ENCODE measurements around the gene SEPTIN5. TPM values are rescaled to one million over a fixed set of nuclear protein-coding genes. Genes with fewer than 3 reads are reported as not detected.

Gene SEPTIN5
- total RNA-seq, 2 experiments from 2014 or later, result not detected

- no peaks in the 10 kb centered on the region for H3K9me2 ChIP-seq (ENCODE audit: insufficient read depth, low read length)
- CTCF ChIA-PET (ENCODE audit: unreplicated experiment), result no interaction called here
- H3K79me2 ChIP-seq (ENCODE audit: insufficient read depth, low read depth, low read length), result no peaks in the 10 kb centered on the region
- H3K9me3 ChIP-seq (ENCODE audit: low read length), result 0 out of 2 replicates have a peak, but pooled peaks cover 4% of the 10 kb centered on the region
- no peak overlapping the region for H2AFZ ChIP-seq (ENCODE audit: low read length)
- H4K20me1 ChIP-seq (ENCODE audit: insufficient read depth, low read length), result no peaks in the 10 kb centered on the region
- no TSS peak for BruUV-seq (replicated peaks)
- H3K36me3 ChIP-seq (ENCODE audit: insufficient read depth, low read length), result no peaks in the 10 kb centered on the region
- H3K4me2 ChIP-seq (ENCODE audit: low read length), result no peak overlapping the region
- intact Hi-C loops (cut with micrococcal nuclease; ENCODE audit: unreplicated experiment), result no loop called here
- H3K27ac ChIP-seq (ENCODE audit: low read depth, low read length, poor library complexity, severe bottlenecking), result no peak overlapping the region
- POLR2A ChIA-PET, result no interaction called here
- DNase-seq (ENCODE audit: low spot score), result no peak
- no peaks in the 10 kb centered on the region for H3K4me1 ChIP-seq (ENCODE audit: insufficient read depth, low read length, poor library complexity, severe bottlenecking)
- no peak for TF ChIP-seq CTCF (conservative IDR thresholded peaks at IDR 0.05; ENCODE audit: low read length)
- no peak for TF ChIP-seq EZH2phosphoT487 (IDR thresholded peaks at IDR 0.05; ENCODE audit: borderline replicate concordance, low read depth, low read length)
- H3K4me3 ChIP-seq (ENCODE audit: low read depth, low read length, poor library complexity, severe bottlenecking), result no peak overlapping the region
These were observed 35.3 kb upstream of the SEPTIN5 start for GRCh38 chr22:19678949-19679521.

GRCh38 chr22:19679522-19680101 lies 34.7 kb upstream of the SEPTIN5 start:
- 0 out of 2 replicates have a peak, but pooled peaks cover 4% of the 10 kb centered on the region for H3K9me3 ChIP-seq (ENCODE audit: low read length)
- intact Hi-C loops (cut with micrococcal nuclease; ENCODE audit: unreplicated experiment), result no loop called here
- H3K4me1 ChIP-seq (ENCODE audit: insufficient read depth, low read length, poor library complexity, severe bottlenecking), result no peaks in the 10 kb centered on the region
- H3K36me3 ChIP-seq (ENCODE audit: insufficient read depth, low read length), result no peaks in the 10 kb centered on the region
- H3K79me2 ChIP-seq (ENCODE audit: insufficient read depth, low read depth, low read length), result no peaks in the 10 kb centered on the region
- no TSS peak for BruUV-seq (replicated peaks)
- no peaks in the 10 kb centered on the region for H3K9me2 ChIP-seq (ENCODE audit: insufficient read depth, low read length)
- no peak overlapping the region for H3K4me2 ChIP-seq (ENCODE audit: low read length)
- no peaks in the 10 kb centered on the region for H4K20me1 ChIP-seq (ENCODE audit: insufficient read depth, low read length)
- no peak overlapping the region for H3K27ac ChIP-seq (ENCODE audit: low read depth, low read length, poor library complexity, severe bottlenecking)
- TF ChIP-seq CTCF (conservative IDR thresholded peaks at IDR 0.05; ENCODE audit: low read length) (peak; percentile 86), EZH2phosphoT487 (IDR thresholded peaks at IDR 0.05; ENCODE audit: borderline replicate concordance, low read depth, low read length) (no peak)
- no peak overlapping the region for H3K4me3 ChIP-seq (ENCODE audit: low read depth, low read length, poor library complexity, severe bottlenecking)
- CTCF ChIA-PET (ENCODE audit: unreplicated experiment), result no interaction called here
- H2AFZ ChIP-seq (ENCODE audit: low read length), result no peak overlapping the region
- POLR2A ChIA-PET, result interaction anchor here (0.6 kb wide), 1 partner anchor 414 kb away, joined by 3 read pairs; no protein-coding TSS in a partner anchor
- peak; percentile 6 for DNase-seq (ENCODE audit: low spot score)

GRCh38 chr22:19680287-19680881 lies 33.9 kb upstream of the SEPTIN5 start:
- Histone ChIP-seq H4K20me1 (ENCODE audit: insufficient read depth, low read length) (no peaks in the 10 kb centered on the region), H3K9me2 (ENCODE audit: insufficient read depth, low read length) (no peaks in the 10 kb centered on the region), H3K27ac (ENCODE audit: low read depth, low read length, poor library complexity, severe bottlenecking) (no peak overlapping the region), H3K4me3 (ENCODE audit: low read depth, low read length, poor library complexity, severe bottlenecking) (no peak overlapping the region), H3K9me3 (ENCODE audit: low read length) (0 out of 2 replicates have a peak, but pooled peaks cover 4% of the 10 kb centered on the region), H2AFZ (ENCODE audit: low read length) (no peak overlapping the region), H3K36me3 (ENCODE audit: insufficient read depth, low read length) (no peaks in the 10 kb centered on the region), H3K4me2 (ENCODE audit: low read length) (no peak overlapping the region), H3K79me2 (ENCODE audit: insufficient read depth, low read depth, low read length) (no peaks in the 10 kb centered on the region), H3K4me1 (ENCODE audit: insufficient read depth, low read length, poor library complexity, severe bottlenecking) (no peaks in the 10 kb centered on the region)
- DNase-seq (ENCODE audit: low spot score), result no peak
- ChIA-PET CTCF (ENCODE audit: unreplicated experiment) (no interaction called here), POLR2A (interaction anchor here (0.6 kb wide), 1 partner anchor 415 kb away, joined by 3 read pairs; no protein-coding TSS in a partner anchor)
- BruUV-seq (replicated peaks), result no TSS peak
- intact Hi-C loops (cut with micrococcal nuclease; ENCODE audit: unreplicated experiment), result no loop called here
- TF ChIP-seq CTCF (conservative IDR thresholded peaks at IDR 0.05; ENCODE audit: low read length) (no peak), EZH2phosphoT487 (IDR thresholded peaks at IDR 0.05; ENCODE audit: borderline replicate concordance, low read depth, low read length) (no peak)
